Measurements from ENCODE around the gene HACD2.
"Not testable (repeated sequence)": the region's sequence is repeated elsewhere in the genome, so short reads cannot be mapped to it uniquely, and the experiment has no call there.

Gene HACD2, protein sequence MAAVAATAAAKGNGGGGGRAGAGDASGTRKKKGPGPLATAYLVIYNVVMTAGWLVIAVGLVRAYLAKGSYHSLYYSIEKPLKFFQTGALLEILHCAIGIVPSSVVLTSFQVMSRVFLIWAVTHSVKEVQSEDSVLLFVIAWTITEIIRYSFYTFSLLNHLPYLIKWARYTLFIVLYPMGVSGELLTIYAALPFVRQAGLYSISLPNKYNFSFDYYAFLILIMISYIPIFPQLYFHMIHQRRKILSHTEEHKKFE

DNA sequence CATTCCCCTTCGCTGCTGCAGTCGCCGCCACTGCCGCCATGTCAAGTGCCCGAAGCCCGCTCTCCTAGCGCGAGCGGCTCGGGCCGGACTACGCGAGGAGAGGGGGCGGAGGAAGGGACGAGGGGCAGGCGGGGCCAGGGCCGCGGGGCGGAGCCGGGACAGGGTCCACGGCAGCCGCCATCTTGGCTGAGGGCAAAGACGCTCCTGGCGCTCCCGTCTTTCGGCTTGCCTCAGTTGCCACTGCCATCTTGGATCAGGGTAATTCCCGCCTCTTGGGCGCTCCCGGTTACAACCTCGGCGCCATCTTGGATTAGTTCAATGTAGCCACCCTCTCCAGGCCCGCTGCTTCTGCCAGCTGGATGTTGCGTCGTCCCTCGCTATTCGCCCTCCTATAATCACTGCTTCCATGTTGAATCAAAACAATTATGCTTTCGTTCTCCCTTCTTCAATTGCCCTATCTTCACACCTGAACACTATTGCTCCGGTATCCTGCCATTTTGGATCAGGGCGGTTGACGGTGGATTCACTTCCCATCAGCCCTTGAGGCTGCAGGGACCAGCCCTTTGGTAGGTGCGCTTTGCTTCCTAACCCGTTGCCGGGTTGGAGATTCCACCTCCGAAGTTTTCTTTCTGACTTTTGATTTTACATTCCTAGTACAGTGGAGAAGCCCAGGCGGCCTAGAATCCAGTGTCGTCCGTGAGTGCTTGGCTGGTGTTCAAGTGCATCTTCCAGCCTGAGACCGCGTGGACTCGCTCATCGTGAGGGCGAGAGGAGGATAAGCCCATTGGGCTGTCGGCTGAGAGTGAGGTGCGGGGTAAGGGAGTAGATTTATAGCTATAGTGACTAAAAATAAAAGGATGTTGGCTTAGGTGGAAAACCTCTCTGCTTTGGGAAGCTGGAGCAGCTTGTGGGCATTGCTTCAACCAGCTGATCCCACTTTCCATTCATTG, at the start of gene HACD2:
HACD2 (minus strand) TSS at position 66 of the 950 bp plus-strand sequence; CDS start at position 40, 26 bp downstream.
- DNase-seq, result peak; percentile 99

DNA sequence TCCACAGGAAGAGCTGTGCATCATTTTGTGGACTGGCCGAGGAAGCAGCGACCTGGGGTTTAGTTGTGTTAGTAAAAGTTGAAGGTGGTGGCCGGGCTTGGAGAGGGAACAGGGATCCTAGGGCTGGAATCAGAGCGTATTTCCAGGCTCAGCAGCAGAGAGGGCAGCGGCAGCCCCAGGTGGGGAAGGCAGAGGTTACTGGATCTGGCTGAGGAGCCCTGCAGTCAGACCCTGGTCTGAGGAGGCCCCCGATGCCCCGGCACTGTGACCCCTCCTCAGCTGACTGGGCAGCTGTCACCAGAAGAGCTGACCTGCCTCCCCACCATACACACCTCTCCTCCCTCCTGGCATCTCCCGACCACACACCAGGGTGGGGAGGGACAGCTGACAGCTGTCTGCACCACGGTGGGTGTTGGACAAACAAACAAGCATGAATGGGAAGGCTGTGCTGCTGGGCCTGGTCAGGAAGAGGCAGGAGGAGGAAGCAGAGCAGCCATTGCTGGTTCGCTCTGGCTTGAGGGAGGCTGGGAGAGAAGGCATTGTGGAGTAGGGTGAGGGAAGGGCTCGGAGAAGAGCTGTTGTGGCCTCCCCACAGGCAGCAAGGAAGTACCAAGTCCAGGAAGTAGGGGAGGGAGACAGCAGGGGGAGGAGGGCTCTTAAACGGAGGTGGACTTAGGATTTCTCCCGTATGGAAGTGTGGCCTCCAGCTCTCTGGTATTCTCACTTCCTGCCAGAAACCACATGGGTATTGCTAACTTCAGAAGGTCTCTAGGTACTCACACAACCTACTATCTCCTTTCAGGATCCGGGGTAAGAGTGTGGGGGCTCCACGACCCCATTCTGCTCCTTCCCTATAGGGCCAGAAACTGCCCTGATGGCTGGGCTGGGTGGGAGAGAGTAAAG, 49.5 kb upstream of the HACD2 start:
- no peak for DNase-seq

DNA sequence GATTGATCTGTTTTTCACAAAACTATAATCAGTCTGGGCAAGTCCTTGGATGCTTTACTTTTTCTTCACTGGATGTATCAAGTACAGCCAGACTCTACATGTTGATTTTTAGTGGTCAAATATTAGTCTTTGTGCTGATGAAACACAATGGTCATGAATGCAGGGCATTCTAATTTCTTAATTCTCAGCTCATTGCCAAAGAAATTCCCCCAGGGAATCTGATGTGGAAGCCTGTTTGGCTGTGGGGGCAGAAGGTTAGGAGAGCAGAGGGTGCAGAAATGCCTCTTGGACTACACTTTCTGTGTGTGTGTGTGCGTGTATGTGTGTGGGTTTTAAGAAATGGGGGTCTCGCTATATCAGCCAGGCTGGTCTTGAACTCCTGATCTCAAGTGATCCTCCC, 48.7 kb upstream of the HACD2 start:
- no peak for DNase-seq

DNA sequence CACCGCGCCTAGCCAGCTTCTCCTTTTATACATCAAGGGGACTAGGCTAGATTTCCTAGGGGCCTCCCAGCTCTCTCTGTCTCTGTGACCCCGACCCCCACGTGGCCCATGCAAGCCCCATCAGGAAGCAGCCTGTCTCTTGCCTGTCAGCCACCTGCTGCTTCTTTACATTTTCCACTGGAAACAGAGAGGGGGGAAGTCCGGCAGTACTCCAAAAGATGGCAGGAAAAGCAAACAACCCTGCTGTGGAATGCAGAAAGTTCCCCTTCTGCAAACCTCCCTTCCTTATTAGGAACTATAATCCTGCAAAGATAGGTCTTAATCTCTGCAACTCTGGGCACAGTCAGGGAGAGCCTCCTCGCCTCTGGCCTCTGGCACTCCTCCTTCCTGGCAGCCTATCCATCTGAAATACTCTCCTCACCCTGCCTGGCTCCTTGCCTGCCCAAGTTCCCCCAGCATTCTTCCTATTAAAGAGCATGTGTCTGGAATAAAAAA, 47.4 kb upstream of the HACD2 start:
- DNase-seq, result no peak

DNA sequence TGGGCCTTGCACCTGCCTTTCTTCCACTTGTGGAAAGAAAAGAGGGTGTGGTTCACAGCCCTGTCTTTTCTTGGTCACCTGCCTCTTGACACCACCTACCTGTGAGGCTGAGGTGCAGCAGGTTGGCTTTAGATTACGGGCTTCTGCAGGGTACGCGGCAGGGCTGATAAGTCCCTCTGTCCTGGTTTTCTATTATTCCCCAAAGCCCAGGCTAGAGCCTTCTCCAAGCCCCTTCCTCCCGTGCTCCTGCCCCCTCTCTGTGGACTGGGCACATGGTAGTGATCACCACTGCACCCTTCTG, 44.8 kb upstream of the HACD2 start:
- DNase-seq, result no peak

DNA sequence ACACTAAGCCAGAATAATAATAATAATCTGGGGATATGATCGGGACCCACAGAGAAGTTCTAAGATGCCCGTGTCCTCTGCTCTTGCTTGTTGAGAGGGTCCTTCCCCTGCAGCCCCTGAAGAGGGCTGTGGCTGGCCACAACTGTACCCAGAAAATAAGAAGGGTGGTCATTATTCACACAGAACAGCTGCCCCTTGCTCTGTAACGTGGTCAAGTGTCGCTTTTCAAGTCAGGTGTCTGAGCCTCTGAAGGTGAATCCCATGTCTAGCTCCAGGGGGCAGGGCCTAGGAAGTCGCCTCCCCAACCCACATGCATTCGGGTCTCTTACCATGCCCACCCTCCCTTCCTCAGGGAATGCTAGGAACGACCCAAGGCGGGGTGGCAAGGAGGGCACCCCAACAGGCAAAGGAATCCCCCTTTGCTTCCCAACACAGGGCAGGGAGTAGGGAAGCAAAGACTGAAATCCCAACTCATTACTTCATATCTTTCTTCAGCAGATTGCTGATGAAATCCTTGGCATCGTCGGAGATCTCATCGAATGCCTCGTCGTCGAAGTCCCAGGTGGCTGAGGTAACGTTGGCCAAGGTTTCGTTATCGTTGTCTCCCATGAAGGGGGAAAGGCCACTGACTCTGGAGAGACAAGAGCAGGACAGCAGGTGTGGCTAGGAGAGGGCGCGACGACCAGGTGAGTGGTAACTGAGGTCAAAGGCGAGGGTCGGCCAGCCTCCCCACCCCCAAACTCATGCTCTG, 44.3 kb upstream of the HACD2 start:
- no peak for DNase-seq

DNA sequence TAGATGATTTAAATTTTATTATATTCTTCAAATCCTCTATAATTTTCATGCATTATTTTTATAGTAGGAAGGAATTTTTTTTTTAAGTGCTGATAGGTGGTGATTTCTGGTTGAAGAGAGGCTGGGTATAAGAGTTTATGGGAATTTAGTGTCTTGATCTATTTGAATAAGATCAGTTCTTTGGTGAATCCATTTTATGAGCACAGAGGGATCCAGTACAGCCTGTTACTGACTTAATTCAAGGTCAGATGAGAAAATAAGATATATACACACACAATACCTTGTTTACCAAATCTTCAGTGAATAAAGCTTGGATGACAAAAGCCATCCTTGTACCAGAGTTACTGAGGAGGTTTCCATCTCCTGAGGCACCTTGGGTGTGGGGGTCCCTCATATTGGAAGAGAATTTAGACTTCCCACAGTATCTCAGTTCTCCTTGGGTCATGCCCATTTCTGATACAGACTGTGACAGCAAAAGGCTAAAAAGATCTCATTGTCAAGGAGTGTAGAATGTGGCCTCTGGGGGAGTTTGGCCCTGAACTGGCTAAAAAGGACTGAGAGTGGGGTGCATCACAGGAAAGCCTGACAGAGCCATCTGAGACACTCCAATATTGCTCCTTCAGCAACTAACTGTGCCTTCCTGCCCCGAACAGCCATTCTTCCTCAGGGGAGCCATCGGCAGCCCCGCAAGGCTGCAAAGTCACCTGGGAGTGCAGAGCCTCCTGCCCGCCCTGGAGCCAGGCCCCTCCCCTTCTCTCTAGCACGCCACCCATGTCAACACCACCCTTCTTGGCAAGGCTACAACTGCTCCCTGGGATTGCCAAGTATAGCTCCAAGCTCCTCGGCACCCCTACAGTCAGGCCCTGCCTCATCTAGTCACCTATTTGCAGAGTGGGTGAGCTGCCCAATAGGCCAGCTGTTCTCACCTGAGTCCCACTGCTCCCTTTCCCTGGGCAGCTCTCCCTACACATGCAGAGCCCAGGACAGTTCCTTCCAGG, 43.1 kb upstream of the HACD2 start:
- DNase-seq, result no peak

DNA sequence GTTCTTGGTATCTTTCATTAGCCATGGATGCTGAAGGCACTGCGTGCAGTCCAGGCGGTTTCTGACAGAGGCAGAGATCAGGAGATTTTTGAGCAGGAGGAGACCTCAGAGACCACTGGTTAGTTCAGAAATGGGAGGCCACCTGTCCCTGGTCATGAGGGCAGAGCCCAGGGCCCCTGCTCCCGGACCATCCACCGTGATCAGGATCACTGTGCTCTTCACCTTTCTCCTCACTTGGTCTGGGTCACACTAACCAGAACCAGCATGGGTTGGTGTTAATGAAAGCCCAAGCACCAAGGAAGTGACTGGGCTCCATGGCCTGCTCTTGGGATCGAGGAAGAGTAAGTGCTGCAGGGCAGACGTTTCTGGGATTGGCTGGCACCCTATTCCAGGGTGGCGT, 42.0 kb upstream of the HACD2 start:
- no peak for DNase-seq

DNA sequence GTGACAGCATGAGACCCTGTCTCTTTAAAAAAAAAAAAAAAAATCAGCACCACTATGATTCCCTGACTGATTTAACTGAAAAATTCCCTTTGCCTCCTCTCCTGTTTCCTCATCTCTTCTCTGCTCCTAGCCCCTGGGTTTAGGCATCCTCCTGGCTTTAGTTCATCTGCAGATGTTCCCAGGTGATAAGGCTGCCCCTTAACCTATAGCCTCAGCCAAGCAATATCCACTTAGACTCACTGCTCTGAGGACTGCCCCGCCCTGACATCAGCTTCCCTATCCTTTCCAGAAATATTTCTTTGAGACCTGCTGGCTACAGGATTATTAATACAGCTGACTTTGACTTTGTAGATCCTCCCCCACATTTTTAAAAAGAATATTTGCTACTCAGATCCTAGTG, 39.4 kb upstream of the HACD2 start:
- no peak for DNase-seq

DNA sequence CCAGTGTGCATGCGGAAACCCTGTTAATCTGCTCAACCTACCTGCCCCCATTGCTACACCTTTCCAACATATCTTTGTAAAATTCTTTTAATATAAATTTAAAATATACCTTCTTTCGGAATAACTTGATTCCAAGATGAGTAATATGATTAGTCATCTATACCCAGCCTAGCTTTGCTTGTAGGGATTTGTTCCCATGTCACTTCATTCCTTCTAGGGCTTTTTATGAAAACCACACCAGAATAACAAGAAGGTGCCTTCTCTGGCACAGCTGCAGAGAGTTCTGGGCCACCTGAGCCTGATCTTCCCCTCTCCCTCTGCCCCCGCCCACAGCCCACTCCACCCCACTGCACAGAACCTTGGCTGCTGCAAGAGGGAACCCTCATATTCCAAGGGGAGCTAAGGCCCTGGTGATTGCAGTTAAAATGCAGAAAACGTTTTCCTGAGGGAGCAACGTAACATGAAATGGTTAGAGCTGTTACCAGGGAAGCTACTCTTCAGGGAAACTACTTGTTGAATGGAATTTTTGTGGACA, 38.6 kb upstream of the HACD2 start:
- DNase-seq, result no peak

DNA sequence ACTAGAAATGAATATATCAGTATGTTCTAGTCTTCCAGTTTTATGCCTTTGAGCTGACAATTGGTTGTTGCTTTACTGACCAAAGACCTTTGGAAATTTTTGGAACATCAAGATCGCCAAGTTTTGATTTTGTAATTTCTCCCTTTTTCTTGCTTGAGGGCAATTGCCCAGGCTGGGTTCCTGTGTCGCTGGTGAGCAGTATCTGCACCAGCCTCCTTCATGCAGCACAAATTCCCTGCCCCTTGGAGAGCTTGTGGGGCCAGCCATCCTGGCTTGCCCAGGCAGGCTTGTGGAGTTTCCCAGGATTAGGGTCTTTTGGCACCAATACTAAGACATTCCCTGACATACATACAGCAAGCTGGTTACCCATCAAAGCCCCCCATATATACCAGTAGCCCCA, 37.9 kb upstream of the HACD2 start:
- no peak for DNase-seq

DNA sequence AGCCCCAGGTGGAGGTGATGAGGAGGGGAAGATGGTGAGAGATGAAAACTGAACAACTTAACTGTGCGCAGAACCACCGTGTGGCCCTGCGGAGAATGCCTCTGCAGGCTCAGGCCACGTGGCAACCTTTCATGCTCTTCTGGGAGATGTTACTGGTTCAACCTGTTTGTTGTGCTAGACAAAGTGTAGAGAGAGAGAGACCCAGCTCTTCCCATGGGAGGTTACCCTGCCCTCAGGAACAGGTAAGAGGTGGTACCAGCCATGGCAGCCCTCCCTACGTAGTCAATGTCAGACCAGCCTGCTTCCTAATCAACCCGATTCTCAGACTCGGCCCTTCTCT, 37.0 kb upstream of the HACD2 start:
- DNase-seq, result no peak

DNA sequence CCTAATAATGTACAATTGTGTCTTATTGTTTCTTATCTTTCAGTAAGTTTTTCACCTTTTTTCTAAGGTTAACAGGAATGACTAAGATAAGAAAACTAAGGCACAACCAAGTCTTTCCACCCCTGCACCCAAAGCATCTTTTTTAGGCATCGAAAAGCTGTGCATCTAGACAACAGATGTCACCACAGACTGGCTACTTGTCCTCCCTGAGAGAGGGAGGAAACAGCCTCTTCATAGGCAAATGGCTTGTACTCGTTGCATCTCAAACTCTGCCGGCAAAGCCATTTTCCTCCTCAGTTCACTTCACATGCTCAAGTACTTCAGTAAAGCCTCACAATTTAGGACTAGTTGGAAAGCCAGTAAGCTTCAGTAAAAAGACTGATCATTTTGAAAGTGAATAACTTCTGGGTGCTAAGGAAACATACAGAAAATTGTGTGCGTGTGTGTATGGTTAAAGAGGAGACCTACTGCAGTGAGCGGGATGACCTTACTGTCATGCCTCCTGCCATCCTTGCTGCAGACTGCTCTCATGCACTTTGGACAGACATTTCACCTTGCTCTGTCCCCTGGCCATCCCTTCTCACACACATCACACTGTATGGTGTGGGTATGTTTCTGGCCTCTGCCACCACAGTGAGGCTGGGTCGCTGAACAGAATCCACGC, 36.5 kb upstream of the HACD2 start:
- no peak for DNase-seq

DNA sequence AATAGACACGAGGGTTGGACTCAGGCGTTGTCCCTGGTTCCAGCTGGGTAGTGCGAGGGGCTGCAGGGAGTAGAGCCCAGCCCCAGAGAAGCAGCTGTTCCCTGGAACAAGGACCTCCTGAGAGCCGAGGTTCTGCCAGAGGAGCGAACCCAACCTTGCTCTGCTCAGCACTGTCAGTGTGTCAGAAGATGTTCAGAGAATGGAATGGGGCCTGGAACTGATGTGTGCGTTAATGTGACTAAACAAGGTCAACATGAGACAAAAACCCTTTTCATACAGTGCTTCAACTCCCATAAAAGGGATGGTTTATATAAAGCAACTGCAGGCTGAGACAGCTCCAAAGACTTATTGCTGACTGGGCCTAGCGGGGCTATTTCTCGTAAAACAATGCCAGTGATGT, 35.5 kb upstream of the HACD2 start:
- no peak for DNase-seq

DNA sequence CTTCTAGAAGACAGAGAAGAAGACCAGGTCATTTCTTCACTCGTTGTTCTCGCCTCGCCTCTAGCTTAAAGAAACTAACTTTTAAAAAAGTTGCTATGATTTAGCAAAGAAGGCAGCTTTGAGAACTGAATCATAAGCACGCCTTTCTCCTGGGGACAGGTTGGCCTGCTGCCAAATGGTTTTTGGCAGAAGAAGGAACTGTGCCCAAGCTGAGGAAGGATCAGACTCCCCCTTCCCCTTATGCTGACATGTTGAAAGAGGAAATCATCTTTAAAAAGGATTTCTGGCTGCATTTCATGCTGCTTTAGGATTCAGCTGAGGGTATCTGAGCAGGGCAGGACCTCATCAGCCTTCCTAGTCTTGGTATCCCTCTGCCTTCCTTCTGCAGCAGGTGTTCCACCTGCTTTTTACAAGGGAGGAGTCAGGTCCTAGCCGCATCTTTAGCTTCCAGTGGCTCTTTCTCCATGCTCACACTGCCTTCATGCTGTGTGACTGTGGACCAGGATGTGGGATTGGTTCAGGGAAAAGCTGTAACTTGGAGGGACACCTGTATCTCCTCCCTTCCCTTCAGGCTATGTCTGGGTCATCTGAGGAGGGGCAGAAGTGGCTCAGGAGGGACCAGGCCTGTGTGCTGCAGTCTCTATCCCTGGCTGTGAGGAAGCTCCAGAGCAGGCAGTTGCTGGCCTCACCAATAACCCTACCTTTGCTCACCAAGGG, 34.1 kb upstream of the HACD2 start:
- DNase-seq, result peak; percentile 59

DNA sequence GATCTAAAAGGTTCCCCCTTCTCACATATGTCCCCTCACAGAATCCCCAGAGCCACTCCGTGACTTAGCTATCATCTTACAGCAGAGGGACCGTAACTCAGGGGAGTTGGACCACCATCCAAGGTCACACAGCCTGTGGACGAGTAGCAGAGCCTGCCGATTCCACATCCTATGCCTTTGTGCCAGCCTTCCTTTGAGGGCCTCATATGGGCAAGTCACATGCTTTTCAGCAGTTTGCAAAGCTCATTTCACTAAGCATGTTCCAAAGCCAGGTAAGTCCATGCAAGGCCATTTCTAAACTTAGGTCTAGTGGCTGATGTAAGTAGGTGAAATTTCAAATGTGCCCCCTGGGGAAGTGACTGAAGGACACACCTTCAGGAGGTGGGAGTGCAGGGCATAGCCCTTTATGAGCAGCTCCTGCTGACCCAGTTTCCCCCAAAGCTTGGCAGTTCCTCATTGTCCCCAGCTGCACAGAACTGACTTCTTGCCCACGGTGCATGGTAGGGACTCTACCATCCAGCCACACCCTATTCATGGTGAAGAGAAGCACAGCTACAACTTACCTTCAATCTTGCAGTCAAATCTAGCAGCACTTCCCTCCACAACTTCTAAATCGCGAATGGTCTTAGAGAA, 33.3 kb upstream of the HACD2 start:
- no peak for DNase-seq

DNA sequence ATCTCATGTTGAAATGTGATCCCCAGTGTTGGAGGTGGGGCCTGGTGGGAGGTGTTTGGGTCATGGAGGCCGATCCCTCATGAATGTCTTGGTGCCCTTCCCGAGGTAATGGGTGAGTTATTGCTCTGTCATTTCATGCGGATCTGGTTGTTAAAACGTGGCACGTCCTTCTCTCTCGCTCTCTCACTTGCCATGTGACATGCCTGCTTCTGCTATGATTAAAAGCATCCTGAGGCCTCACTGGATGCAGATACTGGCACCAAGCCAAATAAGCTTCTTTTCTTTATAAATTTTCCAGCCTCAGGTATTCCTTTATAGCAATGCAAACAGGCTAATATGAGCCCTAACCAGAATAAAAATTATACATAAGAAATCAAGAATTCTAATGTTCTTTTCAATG, 31.7 kb upstream of the HACD2 start:
- no peak for DNase-seq

DNA sequence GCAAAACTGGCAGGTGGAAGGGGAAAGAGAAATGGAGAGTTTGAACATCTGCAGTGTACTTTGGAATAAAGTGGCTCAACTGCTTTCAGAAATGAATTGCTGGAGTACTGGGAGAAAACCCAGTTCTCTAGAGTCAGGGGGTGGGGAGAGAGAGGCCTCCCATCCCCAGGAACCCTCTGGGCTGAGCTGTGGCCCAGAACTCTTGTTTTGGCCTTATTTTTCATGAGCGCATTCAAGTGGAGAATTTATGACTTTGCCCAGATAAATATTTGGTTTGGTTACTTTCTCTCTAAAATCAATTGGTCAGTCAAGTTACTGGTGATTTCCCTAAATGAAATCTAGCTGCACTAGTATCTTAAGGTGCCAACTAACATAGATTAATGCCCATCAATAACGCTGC, 28.7 kb upstream of the HACD2 start:
- DNase-seq, result no peak

DNA sequence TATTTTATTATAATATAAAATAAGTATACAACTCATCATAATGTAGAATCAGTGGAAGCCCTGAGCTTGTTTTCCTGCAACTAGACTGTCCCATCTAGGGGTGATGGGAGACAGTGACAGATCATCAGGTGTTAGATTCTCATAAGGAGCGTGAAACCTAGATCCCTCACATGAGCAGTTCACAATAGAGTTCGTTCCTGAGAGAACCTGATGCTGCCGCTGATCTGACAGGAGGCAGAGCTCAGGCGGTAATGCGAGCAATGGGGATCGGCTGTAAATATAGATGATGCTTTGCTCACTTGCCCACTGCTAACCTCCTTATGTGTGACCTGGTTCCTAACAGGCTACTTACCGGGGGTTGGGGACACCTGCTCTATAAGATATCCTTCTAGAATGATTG, 26.8 kb upstream of the HACD2 start:
- DNase-seq, result not testable (repeated sequence)

All from NCI-H1436 (cell line).